GM18858 (cell line): ENCODE measurements around the gene SLC5A4.
"Not testable (repeated sequence)": the region's sequence is repeated elsewhere in the genome, so short reads cannot be mapped to it uniquely, and the experiment has no call there.

ENCODE experiments used
- ATAC-seq: cut with Tn5 transposase; IDR thresholded peaks from one replicate; pipeline ENCODE4 v1.9.1; 2021; ENCODE audit not compliant: unreplicated experiment

SLC5A4 gene

GRCh38 chr22:32202161-32202538, 53.0 kb downstream of the SLC5A4 start:
- ATAC-seq = no peak

- ATAC-seq = no peak
Observed at GRCh38 chr22:32200752-32201151, 54.4 kb downstream of the SLC5A4 start.

GRCh38 chr22:32199961-32200360, 55.2 kb downstream of the SLC5A4 start:
- no peak for ATAC-seq

GRCh38 chr22:32199341-32199740, 55.8 kb downstream of the SLC5A4 start:
- ATAC-seq = no peak

- not testable (repeated sequence) for ATAC-seq
Observed at GRCh38 chr22:32197553-32198226, 57.5 kb downstream of the SLC5A4 start.

GRCh38 chr22:32195900-32196299, 59.2 kb downstream of the SLC5A4 start:
- ATAC-seq = not testable (repeated sequence)

GRCh38 chr22:32193346-32193745, 61.8 kb downstream of the SLC5A4 start:
- ATAC-seq = not testable (repeated sequence)

- ATAC-seq = not testable (repeated sequence)
Observed at GRCh38 chr22:32191021-32191420, 64.1 kb downstream of the SLC5A4 start.

- ATAC-seq = no peak
Observed at GRCh38 chr22:32185821-32186220, 69.3 kb downstream of the SLC5A4 start.

GRCh38 chr22:32183625-32184024, 71.5 kb downstream of the SLC5A4 start:
- ATAC-seq = no peak

GRCh38 chr22:32181043-32181442, 74.1 kb downstream of the SLC5A4 start:
- ATAC-seq = no peak

GRCh38 chr22:32177221-32177765, 77.9 kb downstream of the SLC5A4 start:
- ATAC-seq = no peak

GRCh38 chr22:32175683-32176644, 79.2 kb downstream of the SLC5A4 start:
- ATAC-seq = no peak

GRCh38 chr22:32175115-32175514, 80.0 kb downstream of the SLC5A4 start:
- ATAC-seq = no peak
